ENCODE measurements around the gene ENHO. TPM values are rescaled to one million over a fixed set of nuclear protein-coding genes. Genes with fewer than 3 reads are reported as not detected.

Gene ENHO
- total RNA-seq, 2 donors from 2014 or later, result 1.2 to 1.3 TPM

DNA sequence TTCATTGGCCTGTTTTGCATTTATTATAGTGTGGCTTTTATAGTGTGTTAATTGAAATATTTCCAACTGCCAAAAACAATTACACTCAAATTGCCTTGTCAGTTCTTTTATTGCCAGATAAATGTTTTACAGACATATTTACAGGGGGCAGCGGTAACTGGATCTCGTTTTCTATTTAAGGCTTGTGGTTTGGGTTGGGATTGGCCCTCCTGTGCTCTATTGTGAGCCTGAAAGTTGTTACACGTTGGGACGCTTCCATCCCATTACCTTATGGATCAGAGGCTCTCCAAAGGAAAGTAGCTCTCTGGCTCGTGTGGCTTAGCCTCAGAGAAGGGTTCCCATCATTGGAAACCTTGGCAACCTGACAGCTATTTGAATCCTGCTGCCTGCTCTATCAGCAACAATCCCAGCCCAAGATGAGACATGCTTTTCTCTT lies 43.3 kb downstream of the ENHO start:
- Histone ChIP-seq H3K27me3 (no peaks in the 10 kb centered on the region), H3K4me1 (no peaks in the 10 kb centered on the region), H3K27ac (no peak overlapping the region), H3K36me3 (no peaks in the 10 kb centered on the region), H3K9me3 (no peaks in the 10 kb centered on the region), H3K4me3 (no peak overlapping the region), H3K9ac (ENCODE audit: low read depth in 2 of 2, low read length in 2 of 2) (no peak overlapping the region)
- TF ChIP-seq, protein P1, sequence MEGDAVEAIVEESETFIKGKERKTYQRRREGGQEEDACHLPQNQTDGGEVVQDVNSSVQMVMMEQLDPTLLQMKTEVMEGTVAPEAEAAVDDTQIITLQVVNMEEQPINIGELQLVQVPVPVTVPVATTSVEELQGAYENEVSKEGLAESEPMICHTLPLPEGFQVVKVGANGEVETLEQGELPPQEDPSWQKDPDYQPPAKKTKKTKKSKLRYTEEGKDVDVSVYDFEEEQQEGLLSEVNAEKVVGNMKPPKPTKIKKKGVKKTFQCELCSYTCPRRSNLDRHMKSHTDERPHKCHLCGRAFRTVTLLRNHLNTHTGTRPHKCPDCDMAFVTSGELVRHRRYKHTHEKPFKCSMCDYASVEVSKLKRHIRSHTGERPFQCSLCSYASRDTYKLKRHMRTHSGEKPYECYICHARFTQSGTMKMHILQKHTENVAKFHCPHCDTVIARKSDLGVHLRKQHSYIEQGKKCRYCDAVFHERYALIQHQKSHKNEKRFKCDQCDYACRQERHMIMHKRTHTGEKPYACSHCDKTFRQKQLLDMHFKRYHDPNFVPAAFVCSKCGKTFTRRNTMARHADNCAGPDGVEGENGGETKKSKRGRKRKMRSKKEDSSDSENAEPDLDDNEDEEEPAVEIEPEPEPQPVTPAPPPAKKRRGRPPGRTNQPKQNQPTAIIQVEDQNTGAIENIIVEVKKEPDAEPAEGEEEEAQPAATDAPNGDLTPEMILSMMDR (IDR thresholded peaks at IDR 0.05), result no peak
- intact Hi-C loops (cut with DNase I), result no loop called here
- DNase-seq, result no peak

DNA sequence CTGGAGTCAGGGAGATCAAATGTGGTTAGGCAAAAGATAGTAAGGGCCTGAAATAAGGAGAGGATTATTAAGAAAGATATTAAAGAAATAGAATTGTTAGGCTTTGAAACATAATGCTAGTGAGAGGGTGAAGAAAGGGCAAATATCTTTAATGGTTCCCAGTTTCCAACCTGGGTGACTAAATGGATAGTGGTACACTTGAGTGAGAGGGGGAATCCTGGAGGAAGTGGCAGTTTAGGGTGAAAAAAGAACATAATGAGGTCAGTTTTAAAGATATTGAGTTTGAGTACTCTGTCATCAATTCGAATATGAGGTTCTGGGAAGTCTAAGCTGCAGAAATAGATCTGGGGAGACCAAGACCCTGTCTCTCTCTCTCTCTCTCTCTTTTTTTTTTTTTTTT lies 45.2 kb downstream of the ENHO start:
- H3K36me3 ChIP-seq, result no peaks in the 10 kb centered on the region
- intact Hi-C loops (cut with DNase I), result no loop called here
- H3K9me3 ChIP-seq, result no peaks in the 10 kb centered on the region

DNA sequence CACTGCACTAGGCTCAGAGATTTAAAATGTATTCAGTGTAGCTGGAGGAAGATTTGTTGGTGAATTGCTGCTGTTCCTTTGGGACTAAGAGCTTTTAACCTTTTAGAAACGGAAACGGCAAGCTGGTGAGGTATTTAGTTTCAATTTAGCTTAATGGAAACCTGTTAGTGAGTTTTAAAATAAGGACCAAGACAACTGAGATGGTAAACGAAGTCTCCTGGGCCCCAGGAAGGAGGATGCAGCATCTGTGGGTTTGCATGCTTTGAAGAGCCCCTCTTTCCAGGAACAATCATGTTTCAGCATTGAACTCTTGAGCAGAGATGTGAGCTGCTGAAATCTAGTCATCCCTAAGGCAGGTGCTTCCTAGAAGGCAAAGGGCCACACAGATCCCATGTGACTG lies 47.7 kb downstream of the ENHO start:
- TF ChIP-seq, protein P1 (IDR thresholded peaks at IDR 0.05), result no peak
- Histone ChIP-seq H3K4me3 (no peak overlapping the region), H3K4me1 (no peaks in the 10 kb centered on the region), H3K27me3 (no peaks in the 10 kb centered on the region), H3K9ac (ENCODE audit: low read depth in 2 of 2, low read length in 2 of 2) (no peak overlapping the region), H3K27ac (no peak overlapping the region), H3K9me3 (no peaks in the 10 kb centered on the region), H3K36me3 (no peaks in the 10 kb centered on the region)
- no peak for DNase-seq
- intact Hi-C loops (cut with DNase I), result no loop called here

More for the DNA sequence above, 45.2 kb downstream of the ENHO start:
- H3K9ac ChIP-seq (ENCODE audit: low read depth in 2 of 2, low read length in 2 of 2), result no peak overlapping the region
- TF ChIP-seq, protein P1 (IDR thresholded peaks at IDR 0.05), result no peak
- no peak overlapping the region for H3K4me3 ChIP-seq
- no peak for DNase-seq
- no peaks in the 10 kb centered on the region for H3K27me3 ChIP-seq
- H3K4me1 ChIP-seq, result no peaks in the 10 kb centered on the region
- no peak overlapping the region for H3K27ac ChIP-seq

Other genes starting within 250 kb of the ENHO start
- gene KIF24, start 193.7 kb downstream of the ENHO start, total RNA-seq, result 1 to 10 TPM; 2.2 to 7.3 TPM
- gene NUDT2, start 193.4 kb downstream of the ENHO start, total RNA-seq, result 10 to 100 TPM; 25.6 to 28.4 TPM
- 10 to 100 TPM; 57.0 to 68.6 TPM for gene MYORG, start 146.1 kb downstream of the ENHO start, total RNA-seq
- gene FAM219A, start 64.4 kb downstream of the ENHO start, total RNA-seq, result 1 to 10 TPM; 6.3 to 7.5 TPM
- not detected for gene DNAI1, start 64.2 kb downstream of the ENHO start, total RNA-seq
- 1 to 10 TPM; 1.8 to 1.9 TPM for gene CNTFR, start 66.7 kb upstream of the ENHO start, total RNA-seq
- 10 to 100 TPM; 37.0 to 54.4 TPM for gene RPP25L, start 89.1 kb upstream of the ENHO start, total RNA-seq
- gene DCTN3, start 97.5 kb upstream of the ENHO start, total RNA-seq, result 10 to 100 TPM; 65.2 to 76.3 TPM
- not detected for gene ARID3C, start 106.1 kb upstream of the ENHO start, total RNA-seq
- gene SIGMAR1, start 114.8 kb upstream of the ENHO start, total RNA-seq, result 100 to 1,000 TPM in 1 of 2 donors, 10 to 100 TPM in 1; 49.6 to 114 TPM
- gene GALT, start 123.7 kb upstream of the ENHO start, total RNA-seq, result 10 to 100 TPM; 37.8 to 45.6 TPM
- gene IL11RA, start 129.2 kb upstream of the ENHO start, total RNA-seq, result 10 to 100 TPM; 10.5 to 10.6 TPM
- gene CCL27, start 139.7 kb upstream of the ENHO start, total RNA-seq, result not detected
- 1 to 10 TPM; 2.2 to 5.0 TPM for gene CCL19, start 168.3 kb upstream of the ENHO start, total RNA-seq
- 10 to 100 TPM; 27.3 to 42.2 TPM for gene CCL21, start 187.1 kb upstream of the ENHO start, total RNA-seq

All from colonic mucosa (tissue), 4 donors.